ENCODE results near the gene PACS2. TPM values are rescaled to one million over a fixed set of nuclear protein-coding genes. Genes with fewer than 3 reads are reported as not detected.

PACS2 gene
- total RNA-seq, 2 experiments from 2014 or later: 57.7 to 61.5 TPM

GRCh38 chr14:105377555-105378182, 63.1 kb downstream of the PACS2 start:
- ChIA-PET CTCF (no interaction called here), POLR2A (no interaction called here)
- no peak overlapping the region for H3K27ac ChIP-seq (ENCODE audit: low read depth in 1 of 2, low read length in 2 of 2)
- Mint-ChIP-seq H3K27me3 (no peaks in the 10 kb centered on the region), H3K4me3 (no peak overlapping the region), H3K27ac (no peak overlapping the region), H3K4me1 (ENCODE audit: low read depth) (peaks cover 9% of the 10 kb centered on the region), H3K9me3 (no peaks in the 10 kb centered on the region), H3K36me3 (ENCODE audit: low read depth) (no peaks in the 10 kb centered on the region)
- H3K36me3 ChIP-seq (ENCODE audit: insufficient read depth, low read length): no peaks in the 10 kb centered on the region
- intact Hi-C loops (cut with DNase I, micrococcal nuclease): loop anchor here in 1 of 2 experiments (10.0 kb wide), 1 partner anchor 47 kb away; no protein-coding TSS in a partner anchor
- DNase-seq: no peak
- H3K4me3 ChIP-seq (ENCODE audit: low read length): no peak overlapping the region
- ATAC-seq (ENCODE audit: poor library complexity): no peak
- H3K27me3 ChIP-seq (ENCODE audit: control insufficient read depth in 1 of 2, insufficient read depth in 2 of 2, low read length in 2 of 2): no peaks in the 10 kb centered on the region
- no peak for TF ChIP-seq CTCF (IDR thresholded peaks at IDR 0.05)
- peaks cover 8% of the 10 kb centered on the region for H3K4me1 ChIP-seq (ENCODE audit: insufficient read depth, low read length)
- no peaks in the 10 kb centered on the region for H3K9me3 ChIP-seq (ENCODE audit: control insufficient read depth in 1 of 2, insufficient read depth in 1 of 2, low read length in 2 of 2)

- DNase-seq: no peak
- POLR2A ChIA-PET: no interaction called here
- no peak for TF ChIP-seq CTCF (IDR thresholded peaks at IDR 0.05)
- H3K36me3 Mint-ChIP-seq (ENCODE audit: low read depth): peaks cover 3% of the 10 kb centered on the region
- Histone ChIP-seq H3K36me3 (ENCODE audit: insufficient read depth, low read length) (peaks cover 2% of the 10 kb centered on the region), H3K4me3 (ENCODE audit: low read length) (no peak overlapping the region), H3K4me1 (ENCODE audit: insufficient read depth, low read length) (peaks cover 8% of the 10 kb centered on the region), H3K27me3 (ENCODE audit: control insufficient read depth in 1 of 2, insufficient read depth in 2 of 2, low read length in 2 of 2) (no peaks in the 10 kb centered on the region), H3K27ac (ENCODE audit: low read depth in 1 of 2, low read length in 2 of 2) (no peak overlapping the region), H3K9me3 (ENCODE audit: control insufficient read depth in 1 of 2, insufficient read depth in 1 of 2, low read length in 2 of 2) (no peaks in the 10 kb centered on the region)
- H3K4me1 Mint-ChIP-seq (ENCODE audit: low read depth): peaks cover 9% of the 10 kb centered on the region
- intact Hi-C loops (cut with DNase I, micrococcal nuclease): loop anchor here in 1 of 2 experiments (10.0 kb wide), 1 partner anchor 47 kb away; no protein-coding TSS in a partner anchor
- H3K9me3 Mint-ChIP-seq: no peaks in the 10 kb centered on the region
- no peak overlapping the region for H3K4me3 Mint-ChIP-seq
- no peak for ATAC-seq (ENCODE audit: poor library complexity)
- CTCF ChIA-PET: no interaction called here
- H3K27me3 Mint-ChIP-seq: no peaks in the 10 kb centered on the region
- H3K27ac Mint-ChIP-seq: no peak overlapping the region
Observed at GRCh38 chr14:105378199-105378598, 63.7 kb downstream of the PACS2 start.

GRCh38 chr14:105378873-105379685, 64.5 kb downstream of the PACS2 start:
- intact Hi-C loops (cut with DNase I, micrococcal nuclease): loop anchor here in 1 of 2 experiments (10.0 kb wide), 1 partner anchor 46 kb away; no protein-coding TSS in a partner anchor
- CTCF ChIA-PET: no interaction called here

More at GRCh38 chr14:105378873-105379685, 64.5 kb downstream of the PACS2 start:
- TF ChIP-seq CTCF (IDR thresholded peaks at IDR 0.05): no peak
- POLR2A ChIA-PET: no interaction called here
- no peaks in the 10 kb centered on the region for H3K9me3 ChIP-seq (ENCODE audit: control insufficient read depth in 1 of 2, insufficient read depth in 1 of 2, low read length in 2 of 2)
- Mint-ChIP-seq H3K27ac (no peak overlapping the region), H3K4me3 (no peak overlapping the region), H3K9me3 (no peaks in the 10 kb centered on the region), H3K4me1 (ENCODE audit: low read depth) (peaks cover 9% of the 10 kb centered on the region), H3K36me3 (ENCODE audit: low read depth) (peaks cover 10% of the 10 kb centered on the region), H3K27me3 (no peaks in the 10 kb centered on the region)
- H3K4me1 ChIP-seq (ENCODE audit: insufficient read depth, low read length): peaks cover 8% of the 10 kb centered on the region
- DNase-seq: no peak
- no peaks in the 10 kb centered on the region for H3K27me3 ChIP-seq (ENCODE audit: control insufficient read depth in 1 of 2, insufficient read depth in 2 of 2, low read length in 2 of 2)
- no peak overlapping the region for H3K4me3 ChIP-seq (ENCODE audit: low read length)
- H3K27ac ChIP-seq (ENCODE audit: low read depth in 1 of 2, low read length in 2 of 2): no peak overlapping the region
- no peak for ATAC-seq (ENCODE audit: poor library complexity)
- H3K36me3 ChIP-seq (ENCODE audit: insufficient read depth, low read length): peaks cover 8% of the 10 kb centered on the region

All from CD4-positive, alpha-beta T cell (primary cell).